Measurements from ENCODE around the gene ZNF502.
A peak's percentile ranks its signal among the peaks of the same experiment; 100 is the strongest.
"Not testable (repeated sequence)": the region's sequence is repeated elsewhere in the genome, so short reads cannot be mapped to it uniquely, and the experiment has no call there.

The ZNF502 gene

DNA sequence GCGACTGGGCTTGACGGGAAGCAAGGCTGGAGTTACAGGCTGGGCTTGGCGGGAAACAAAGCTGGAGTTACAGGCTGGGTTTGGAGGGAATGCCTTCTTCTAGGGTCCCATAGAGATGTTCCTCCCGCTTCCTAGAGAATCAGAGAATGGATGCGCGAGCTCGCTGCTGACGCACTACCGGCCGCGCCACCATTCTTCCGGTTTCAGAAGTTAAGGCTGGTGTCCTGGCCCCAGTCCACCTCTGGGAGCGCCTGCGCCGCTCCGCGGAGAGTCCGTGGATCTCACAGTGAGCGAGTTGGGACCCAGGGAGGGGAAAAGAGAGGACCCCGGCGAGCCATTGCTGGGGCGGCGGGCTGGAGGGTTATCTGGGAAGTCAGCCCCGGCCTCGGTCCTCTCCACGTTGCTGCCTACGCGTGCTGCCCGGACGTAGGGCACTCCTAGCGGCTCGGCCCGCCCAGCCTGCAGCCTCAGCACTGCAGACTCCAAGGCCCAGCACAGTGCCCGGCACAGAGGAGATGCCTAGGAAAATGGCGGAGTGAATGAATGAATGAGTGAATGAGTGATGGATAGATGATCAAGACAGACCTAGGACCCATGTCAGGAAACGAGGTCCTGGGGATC lies at the start of gene ZNF502:
Gene ZNF502, plus strand, starts transcription at position 206 of the 621 bp plus-strand sequence. CDS start 7,602 bp downstream, outside the sequence.
- DNase-seq (ENCODE audit: low spot score) = peak; percentile 94

DNA sequence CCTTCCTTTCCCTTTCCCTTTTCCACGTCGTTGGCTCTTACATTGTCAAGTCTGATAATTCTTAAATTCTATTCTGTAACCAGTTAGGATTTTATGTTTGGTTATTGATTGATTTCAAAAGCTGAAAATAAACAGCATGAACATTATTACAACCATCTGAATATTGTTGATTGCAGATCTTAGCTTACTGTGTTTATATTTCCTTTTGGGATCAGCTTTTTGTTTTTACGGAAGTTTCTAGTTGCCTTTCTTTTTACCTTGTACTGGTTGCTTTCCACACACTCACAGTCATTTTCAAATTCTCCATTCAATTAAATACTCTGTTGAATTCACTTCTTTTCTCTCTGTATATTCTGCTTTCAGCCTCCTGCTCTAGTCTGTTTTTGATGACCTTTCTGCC lies 47.3 kb upstream of the ZNF502 start:
- no peak for DNase-seq (ENCODE audit: low spot score)

DNA sequence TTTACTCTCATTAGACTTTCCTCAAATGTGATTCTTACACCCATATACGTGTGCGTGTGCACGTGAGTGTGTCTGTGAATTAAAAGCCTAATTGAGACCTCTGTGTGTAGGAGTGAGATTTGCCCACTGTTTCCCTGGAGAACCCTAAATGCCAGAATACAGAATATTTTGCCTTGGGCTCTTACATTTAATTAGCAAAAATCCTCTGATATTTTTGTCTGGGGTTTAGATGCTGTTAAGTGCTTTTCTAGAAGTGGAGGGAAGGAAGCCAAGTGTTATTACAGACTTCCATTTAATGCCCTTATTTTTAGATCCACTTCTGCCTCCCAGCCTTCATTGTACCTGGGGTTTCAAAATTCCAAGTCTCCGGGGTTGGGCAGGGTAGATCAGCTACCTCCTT lies 46.1 kb upstream of the ZNF502 start:
- no peak for DNase-seq (ENCODE audit: low spot score)

DNA sequence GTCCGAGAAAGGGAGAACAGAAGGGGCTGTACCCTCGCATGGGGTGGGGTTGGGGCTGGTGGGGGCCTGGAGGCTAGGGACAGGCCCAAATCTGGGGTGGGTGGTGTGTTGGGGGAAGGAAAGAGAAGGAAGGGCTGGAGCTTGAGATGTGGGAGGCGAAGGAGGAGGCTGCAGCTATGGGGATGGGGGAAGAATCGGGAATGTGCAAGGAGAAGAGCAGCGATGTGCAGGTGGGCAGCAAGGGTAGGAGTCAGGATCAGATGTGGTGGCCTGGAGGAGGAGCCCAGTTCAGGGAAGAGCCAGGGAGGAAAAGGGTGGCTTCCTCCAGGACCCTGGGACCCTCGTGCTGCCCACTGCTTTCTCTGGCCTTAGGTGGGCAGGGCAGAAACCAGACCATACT lies 42.7 kb upstream of the ZNF502 start:
- no peak for DNase-seq (ENCODE audit: low spot score)

DNA sequence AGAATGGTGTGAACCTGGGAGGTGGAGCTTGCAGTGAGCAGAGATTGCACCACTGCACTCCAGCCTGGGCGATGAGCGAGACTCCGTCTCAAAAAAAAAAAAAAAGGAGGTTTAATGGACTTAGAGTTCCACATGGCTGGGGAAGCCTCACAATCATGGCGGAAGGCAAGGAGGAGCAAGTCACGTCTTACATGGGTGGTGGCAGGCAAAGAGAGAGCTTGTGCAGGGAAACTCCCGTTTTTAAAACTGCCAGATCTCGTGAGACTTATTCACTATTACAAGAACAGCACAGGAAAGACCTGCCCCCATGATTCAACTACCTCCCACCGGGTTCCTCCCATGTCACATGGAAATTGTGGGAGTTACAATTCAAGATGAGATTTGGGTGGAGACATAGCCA lies 39.0 kb upstream of the ZNF502 start:
- not testable (repeated sequence) for DNase-seq (ENCODE audit: low spot score)

DNA sequence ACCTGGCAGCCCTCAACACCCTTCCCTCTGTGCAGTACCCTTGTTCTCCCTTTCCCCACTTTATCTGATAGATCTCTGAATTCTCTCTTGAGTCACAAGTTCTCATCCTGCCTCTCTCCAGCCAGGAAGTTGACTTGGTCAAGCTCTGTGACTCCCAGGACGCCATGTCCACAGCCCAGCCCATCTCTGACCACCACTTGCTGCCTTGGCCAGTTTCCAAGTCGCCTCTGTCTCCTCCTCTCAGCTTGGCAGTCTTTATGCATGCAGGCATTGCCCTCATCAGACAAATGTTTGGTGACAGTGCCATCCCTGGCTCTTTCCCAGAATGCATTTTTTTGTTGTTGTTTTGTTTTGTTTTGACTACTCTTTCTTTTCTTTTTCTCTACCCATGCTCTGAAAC lies 38.2 kb upstream of the ZNF502 start:
- no peak for DNase-seq (ENCODE audit: low spot score)

DNA sequence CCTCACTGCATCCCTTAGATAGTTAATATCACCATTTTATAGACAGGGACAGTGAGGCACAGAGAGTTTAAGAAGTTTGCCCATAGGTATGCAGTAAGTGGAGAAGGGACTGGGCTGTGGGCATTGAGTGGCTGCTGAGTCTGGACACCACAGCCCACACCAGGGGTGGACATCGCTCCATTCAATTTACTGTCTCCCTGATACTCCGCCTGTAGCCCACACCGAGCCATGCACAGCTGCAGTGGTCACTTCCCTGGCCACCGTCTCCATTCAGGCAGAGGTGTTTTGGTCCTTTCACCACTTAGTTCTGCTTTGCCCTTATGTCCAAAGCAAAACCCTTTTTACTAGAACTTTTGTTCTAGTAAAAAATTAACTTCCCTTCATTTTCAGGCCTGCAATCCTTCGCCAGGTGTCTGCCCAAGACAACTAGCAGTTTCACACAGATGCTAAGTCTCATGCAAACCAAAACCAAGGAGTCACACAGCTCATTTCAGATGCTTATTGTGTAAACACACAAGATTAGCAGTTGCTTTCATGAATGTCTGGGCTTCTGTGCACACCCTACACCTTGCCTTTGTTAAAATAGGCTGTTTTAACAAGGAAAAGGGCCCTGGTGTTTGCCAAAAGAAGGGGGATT lies 33.9 kb upstream of the ZNF502 start:
- no peak for DNase-seq (ENCODE audit: low spot score)

DNA sequence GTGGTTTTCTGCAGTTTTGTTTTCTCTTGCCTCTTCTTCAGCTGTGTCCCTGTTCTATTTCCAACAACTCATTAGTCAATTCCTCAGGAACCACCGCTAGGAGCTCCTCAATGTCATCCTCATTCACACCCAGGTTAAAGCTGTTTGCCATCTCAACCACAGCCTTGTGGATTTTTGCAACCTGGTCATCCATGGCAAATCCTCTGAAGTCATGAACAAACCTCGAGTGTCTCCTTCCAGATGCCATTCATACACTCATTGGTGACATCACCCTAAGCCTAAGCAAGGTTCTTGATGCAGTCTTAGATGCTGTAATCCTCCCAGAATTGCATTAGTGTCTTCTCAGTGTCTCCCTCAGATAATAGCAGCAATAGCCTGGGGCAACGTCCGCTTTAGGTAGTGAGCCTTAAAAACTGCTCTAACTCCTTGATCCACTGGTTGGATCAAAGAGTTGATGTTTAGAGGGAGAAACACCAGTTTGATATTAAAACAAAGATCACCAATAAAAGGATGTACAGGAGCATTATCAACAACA lies 31.5 kb upstream of the ZNF502 start:
- DNase-seq (ENCODE audit: low spot score) = no peak

DNA sequence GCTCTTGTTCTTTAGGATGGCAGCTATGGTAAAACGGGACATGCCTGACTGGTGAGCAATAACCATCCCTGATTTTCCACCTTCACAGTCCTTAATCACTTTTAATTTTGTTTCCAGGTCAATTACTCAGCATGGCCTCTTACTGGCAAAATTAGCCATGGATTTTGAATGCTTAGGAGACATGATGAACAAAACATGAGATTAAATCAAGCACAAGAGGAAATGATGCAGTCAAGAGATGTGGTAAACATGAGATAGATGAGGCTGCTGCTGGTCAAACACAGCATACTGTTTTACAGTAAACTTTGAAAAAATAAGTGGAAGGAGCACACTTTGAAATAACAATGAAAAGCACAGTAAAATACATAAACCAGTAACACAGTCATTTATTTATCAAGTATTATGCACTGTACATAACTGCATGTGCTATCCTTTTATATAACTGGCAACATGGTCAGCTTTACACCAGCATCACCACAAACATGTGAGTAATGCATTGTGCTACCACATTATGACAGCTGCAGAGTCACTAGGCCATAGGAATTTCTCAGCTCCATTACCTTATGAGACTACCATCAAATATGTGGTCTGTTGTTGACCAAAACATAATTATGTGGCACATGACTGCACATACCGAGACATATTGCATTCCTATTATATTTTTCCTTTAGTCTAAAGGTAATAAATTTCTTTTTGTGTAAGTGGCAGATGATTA lies 30.1 kb upstream of the ZNF502 start:
- DNase-seq (ENCODE audit: low spot score) = peak; percentile 20

DNA sequence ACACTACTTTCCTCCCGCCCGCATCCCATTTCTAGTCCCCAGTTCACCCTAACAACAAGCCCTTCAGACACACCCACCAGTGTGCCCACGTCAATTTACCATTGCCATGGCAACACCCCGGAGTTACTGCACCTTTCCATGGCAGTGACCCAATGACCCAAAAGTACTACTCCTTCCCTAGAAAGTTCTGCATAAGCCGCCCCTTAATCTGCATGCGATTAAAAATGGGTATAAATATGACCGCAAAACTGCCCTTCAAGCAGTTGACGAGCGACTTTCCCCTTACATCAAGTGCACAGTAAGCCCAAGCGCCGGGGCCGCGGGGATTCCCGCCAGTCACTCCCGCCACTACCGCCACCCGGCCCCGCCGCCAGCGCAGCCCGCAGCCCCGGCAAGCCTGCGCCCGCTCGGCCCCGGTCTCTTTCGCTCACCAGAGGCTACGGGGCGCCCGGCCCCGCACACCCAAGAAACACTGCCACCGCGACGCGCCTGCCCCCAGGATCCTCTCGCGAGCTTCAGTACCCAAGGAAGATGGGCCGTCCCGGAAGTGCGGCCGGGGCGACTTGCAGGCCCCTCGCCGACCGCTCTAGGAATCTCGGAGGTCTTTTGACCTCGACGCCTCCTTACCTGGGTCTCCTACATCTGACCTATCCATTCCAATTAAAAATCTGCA lies 27.2 kb upstream of the ZNF502 start:
- peak; percentile 88 for DNase-seq (ENCODE audit: low spot score)

DNA sequence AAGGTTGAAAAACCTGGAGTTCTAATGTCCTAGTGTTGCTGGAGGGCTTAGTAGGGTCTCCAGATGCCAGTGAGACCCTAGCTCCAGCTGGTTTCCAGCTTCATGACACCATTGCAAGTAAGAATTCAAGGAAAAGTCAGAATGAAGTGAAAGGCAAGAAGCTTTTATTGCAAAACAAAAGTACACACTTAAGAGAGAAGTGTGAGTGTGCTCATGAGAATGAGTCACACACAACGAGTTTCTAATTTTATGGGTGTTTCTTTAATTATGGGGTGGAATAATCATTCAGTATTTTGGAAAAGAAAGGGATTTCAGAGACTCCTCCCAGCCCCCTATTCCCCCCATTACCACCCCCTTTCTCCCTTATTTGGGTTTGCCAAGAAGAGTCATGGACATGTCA lies 24.6 kb upstream of the ZNF502 start:
- DNase-seq (ENCODE audit: low spot score) = no peak

DNA sequence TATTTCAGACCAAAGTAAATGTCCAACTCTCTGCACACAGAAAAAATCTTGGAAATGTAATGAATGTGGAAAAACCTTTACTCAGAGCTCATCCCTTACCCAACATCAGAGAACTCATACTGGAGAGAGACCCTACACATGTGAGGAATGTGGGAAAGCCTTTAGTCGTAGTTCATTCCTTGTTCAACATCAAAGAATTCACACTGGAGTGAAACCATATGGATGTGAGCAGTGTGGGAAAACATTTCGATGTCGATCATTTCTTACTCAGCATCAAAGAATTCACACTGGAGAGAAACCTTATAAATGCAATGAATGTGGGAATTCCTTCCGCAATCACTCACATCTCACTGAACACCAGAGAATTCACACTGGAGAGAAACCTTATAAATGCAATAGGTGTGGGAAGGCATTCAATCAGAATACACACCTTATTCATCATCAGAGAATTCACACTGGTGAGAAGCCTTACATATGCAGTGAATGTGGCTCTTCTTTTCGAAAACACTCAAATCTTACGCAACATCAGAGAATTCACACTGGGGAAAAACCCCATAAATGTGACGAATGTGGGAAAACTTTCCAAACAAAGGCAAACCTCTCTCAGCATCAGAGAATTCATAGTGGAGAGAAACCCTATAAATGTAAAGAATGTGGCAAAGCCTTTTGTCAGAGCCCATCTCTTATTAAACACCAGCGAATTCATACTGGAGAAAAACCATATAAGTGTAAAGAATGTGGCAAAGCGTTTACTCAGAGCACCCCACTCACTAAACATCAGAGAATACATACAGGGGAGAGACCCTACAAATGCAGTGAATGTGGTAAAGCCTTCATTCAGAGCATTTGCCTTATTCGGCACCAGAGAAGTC lies 9.0 kb downstream of the ZNF502 start:
- DNase-seq (ENCODE audit: low spot score) = no peak

DNA sequence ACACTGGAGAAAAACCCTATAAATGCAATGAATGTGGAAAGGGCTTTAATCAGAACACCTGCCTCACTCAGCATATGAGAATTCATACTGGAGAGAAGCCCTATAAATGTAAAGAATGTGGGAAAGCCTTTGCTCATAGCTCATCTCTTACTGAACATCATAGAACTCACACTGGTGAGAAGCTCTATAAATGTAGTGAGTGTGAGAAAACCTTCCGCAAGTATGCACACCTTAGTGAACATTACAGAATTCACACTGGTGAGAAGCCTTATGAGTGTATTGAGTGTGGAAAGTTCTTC lies 9.6 kb downstream of the ZNF502 start:
- DNase-seq (ENCODE audit: low spot score) = no peak

DNA sequence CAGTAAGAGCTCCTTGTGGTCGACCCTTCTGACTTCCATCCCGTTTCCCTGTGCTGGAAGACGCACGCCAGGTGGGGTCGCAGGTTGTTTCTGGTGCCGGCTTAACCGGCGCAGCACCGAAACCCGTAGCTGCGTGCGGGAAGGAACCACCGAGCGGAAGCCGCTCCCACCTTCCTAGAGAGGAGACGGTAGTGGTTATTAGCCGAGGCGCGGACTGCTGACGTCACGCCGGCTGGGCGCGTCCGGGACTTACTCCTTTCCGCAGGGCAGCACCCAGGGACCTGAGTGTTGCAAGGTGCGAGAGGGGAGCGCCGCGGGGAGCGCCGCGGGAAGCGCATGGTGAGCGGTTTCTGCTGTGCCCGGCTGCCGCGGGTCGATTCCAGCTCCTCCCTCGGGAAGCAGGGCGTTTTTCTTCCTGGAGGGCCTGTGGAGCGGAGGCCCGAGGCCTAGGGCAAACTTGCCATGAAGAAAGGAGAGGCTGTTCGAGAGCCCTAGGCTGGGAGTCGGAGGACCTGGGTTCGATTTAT lies 17.0 kb downstream of the ZNF502 start, which contains the start of gene ZNF501:
Gene ZNF501, plus strand, starts transcription at position 252 of the 527 bp plus-strand sequence. CDS start 4,787 bp downstream, outside the sequence.
- DNase-seq (ENCODE audit: low spot score) = peak; percentile 92

DNA sequence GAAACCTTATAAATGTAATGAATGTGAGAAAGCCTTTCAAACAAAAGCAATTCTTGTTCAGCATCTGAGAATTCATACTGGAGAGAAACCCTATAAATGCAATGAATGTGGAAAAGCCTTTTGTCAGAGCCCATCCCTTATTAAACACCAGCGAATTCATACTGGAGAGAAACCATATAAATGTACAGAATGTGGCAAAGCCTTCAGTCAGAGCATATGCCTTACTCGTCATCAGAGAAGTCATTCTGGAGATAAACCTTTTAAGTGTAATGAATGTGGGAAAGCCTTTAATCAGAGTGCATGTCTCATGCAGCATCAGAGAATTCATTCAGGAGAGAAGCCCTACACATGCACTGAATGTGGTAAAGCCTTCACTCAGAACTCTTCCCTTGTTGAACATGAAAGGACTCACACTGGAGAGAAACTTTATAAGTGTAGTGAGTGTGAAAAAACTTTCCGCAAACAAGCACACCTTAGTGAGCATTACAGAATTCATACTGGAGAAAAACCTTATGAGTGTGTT lies 22.2 kb downstream of the ZNF502 start:
- DNase-seq (ENCODE audit: low spot score) = no peak

DNA sequence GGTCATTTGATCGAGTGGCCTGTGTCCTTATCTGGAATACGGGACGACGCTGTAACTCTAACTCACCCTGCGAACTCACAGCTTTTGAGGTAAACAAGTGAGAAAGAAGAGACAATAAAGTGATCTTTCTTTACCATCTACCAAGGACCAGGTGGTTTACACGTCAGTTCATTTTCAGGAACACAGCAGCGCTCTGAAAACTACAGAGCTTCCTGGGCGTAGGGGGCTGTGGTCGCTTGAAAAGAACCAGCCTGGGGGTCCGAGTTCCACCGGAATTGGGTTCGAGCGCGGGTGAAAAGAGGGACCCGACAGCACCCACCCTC lies 48.6 kb downstream of the ZNF502 start:
- DNase-seq (ENCODE audit: low spot score) = no peak

DNA sequence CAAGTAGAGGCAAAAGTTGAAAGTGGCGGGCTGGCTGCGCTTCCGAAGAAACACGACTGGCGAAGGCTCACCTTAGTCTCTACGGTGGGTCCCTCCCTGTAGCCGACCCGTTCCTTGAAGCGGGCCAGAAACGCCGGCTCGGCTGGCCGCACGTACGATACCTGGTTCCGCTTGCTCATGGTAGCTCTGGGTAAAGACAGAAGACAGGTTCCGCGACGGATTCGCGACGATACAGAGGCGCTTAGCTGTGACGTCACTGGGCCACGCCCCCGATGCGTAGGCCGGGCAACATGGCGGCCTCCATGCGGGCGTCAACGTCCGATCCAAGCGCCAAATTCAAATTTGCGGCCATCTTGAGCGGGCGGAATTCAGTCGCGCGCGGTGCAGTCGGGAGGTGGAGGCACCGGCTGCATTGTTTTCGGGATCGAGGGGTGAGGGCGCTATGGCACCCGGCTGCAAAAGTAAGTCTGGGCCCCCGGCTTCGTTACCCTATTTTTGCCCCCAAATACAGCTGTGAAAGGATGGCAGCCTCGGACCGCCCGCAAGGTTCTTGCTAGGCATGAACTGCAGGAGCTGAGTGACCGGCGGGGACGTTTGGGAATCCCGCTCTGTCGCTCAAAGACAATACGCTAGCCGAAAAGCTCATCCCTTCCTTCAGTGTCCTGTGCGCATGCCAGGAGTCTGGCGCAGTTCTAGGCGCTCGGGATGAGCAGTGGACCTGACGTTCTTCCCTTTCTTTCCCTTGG lies 49.1 kb downstream of the ZNF502 start, which contains the start of the genes KIAA1143 and KIF15:
Gene KIAA1143, minus strand, starts transcription at position 196 of the 746 bp plus-strand sequence. Its CDS starts 17 bp downstream, at position 179.
Gene KIF15, plus strand, starts transcription at position 371 of the 746 bp plus-strand sequence. Its CDS starts 72 bp downstream, at position 443.
- peak; percentile 97 for DNase-seq (ENCODE audit: low spot score)

DNA sequence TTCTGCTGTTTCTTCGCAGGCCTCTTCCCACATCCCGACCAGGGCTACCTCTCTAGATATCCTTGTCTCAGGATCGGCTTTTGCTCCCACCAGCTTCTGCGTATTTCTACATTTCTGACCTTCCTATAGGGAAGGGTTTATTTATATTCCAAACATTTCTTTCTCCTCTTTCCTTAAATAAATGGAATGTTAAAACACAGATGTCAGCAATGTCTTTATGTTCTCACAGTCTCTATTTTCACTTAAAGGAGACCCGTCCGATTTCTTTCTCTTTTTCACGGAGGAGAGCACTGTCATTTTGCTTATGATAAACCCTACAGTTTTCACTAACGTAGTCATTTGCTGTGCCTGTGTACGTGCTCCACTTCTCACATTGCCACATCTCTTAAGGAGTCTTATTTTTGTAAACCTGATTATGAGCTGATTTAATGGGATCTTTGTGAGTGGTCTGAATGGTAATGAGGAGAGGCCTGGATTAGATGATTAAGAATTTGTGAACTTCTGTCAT lies 49.8 kb downstream of the ZNF502 start:
- no peak for DNase-seq (ENCODE audit: low spot score)

DNA sequence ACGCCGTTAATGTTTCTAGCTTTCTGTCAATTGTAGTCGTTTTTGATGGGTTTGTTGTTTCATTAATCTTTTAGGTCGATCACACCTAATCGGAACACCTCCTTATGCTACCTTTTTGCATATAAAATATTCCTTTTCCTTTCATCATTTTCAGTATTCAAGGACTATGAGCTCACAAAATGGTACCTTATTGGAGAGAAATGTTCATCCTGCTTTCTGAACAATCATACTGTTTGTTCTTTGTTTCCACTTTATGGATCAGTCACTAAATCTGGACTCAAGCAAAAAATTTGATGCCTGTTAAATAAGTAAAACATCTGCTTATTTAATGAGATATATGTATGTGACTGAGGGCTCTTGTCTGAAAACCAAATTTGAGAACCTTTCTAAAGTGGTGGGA lies 50.2 kb downstream of the ZNF502 start:
- DNase-seq (ENCODE audit: low spot score) = no peak

DNA sequence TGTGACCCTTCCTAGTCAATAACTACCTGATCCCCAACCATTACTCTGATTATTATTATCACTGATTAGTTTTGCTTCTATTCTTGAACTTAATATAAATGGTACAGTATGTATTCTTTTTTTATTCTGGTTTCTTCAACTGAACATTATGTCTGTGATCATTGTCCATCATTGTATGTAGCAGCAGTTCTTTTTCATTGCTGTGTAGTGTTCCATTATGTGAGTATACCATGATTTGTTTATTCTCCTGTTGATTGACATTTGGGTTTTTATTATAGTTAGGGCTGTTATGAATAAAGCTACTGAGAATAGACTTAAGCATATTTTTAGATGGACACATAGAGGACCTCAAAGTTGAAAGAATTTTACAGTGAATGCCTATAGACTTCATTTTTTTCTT lies 51.8 kb downstream of the ZNF502 start:
- no peak for DNase-seq (ENCODE audit: low spot score)

Measured in AG08396 (cell line).